ENCODE data around the gene PAQR8.

Gene PAQR8

GRCh38 chr6:52417675-52418111 is 55.7 kb downstream of the PAQR8 start:
- TF ChIP-seq, protein P1, sequence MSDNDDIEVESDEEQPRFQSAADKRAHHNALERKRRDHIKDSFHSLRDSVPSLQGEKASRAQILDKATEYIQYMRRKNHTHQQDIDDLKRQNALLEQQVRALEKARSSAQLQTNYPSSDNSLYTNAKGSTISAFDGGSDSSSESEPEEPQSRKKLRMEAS (IDR thresholded peaks at IDR 0.05), result peak; percentile 46; the same call in 1 of the 2 replicates
- TF ChIP-seq TCF12 (IDR thresholded peaks at IDR 0.05; ENCODE audit: low read depth) (peak; percentile 60; the same call in 1 of the 2 replicates), REST (IDR thresholded peaks at IDR 0.05; ENCODE audit: low read depth) (no peak), EP300 (IDR thresholded peaks at IDR 0.05; ENCODE audit: borderline replicate concordance) (peak; percentile 77; the same call in 1 of the 2 replicates)

DNA sequence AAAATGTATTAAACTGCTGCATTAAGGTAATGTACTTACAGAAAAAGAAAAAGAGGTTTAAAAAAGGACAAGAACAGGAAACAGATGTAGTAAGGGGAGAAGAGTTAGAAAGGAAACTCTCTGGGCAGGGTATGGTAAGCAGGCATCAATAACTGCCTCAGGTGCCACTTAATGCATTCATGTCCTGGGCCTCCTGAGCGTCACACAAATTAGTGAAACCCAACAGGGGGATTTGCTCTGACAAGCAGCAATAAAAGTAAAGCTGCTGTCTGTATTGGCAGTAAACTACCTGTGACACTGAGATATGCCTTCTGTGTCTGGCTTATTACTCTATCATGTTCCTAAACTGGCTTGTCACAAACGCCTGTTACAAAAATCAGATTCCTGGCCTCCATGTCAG is 56.7 kb downstream of the PAQR8 start:
- TF ChIP-seq REST (IDR thresholded peaks at IDR 0.05; ENCODE audit: low read depth) (no peak), RAD21 (IDR thresholded peaks at IDR 0.05; ENCODE audit: low read depth) (no peak), TAF1 (IDR thresholded peaks at IDR 0.05; ENCODE audit: low read depth) (no peak), EP300 (IDR thresholded peaks at IDR 0.05; ENCODE audit: borderline replicate concordance) (no peak), ZBTB7A (IDR thresholded peaks at IDR 0.05; ENCODE audit: low read depth) (no peak), CEBPB (IDR thresholded peaks at IDR 0.05) (no peak), CREB1 (IDR thresholded peaks at IDR 0.05; ENCODE audit: low read depth) (no peak), TCF12 (IDR thresholded peaks at IDR 0.05; ENCODE audit: low read depth) (no peak), FOXM1 (IDR thresholded peaks at IDR 0.05; ENCODE audit: borderline replicate concordance, low read depth) (no peak), YY1 (IDR thresholded peaks at IDR 0.05; ENCODE audit: low read depth) (no peak), NFIC (IDR thresholded peaks at IDR 0.05) (no peak), EGR1 (IDR thresholded peaks at IDR 0.05) (no peak), TEAD4 (IDR thresholded peaks at IDR 0.05) (no peak)
- TF ChIP-seq, protein P2, sequence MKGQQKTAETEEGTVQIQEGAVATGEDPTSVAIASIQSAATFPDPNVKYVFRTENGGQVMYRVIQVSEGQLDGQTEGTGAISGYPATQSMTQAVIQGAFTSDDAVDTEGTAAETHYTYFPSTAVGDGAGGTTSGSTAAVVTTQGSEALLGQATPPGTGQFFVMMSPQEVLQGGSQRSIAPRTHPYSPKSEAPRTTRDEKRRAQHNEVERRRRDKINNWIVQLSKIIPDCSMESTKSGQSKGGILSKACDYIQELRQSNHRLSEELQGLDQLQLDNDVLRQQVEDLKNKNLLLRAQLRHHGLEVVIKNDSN (IDR thresholded peaks at IDR 0.05), result no peak
- TF ChIP-seq, protein P1 (IDR thresholded peaks at IDR 0.05), result no peak

GRCh38 chr6:52419809-52420667 is 58.1 kb downstream of the PAQR8 start, which contains the start of gene EFHC1:
EFHC1 (plus strand) TSS chr6:52420342; CDS start chr6:52420411, 69 bp downstream.
- TF ChIP-seq REST (IDR thresholded peaks at IDR 0.05; ENCODE audit: low read depth), result no peak
- TF ChIP-seq FOXM1 (IDR thresholded peaks at IDR 0.05; ENCODE audit: borderline replicate concordance, low read depth), result 0 out of 2 replicates have a peak, but pooled peaks have one; percentile 61
- TF ChIP-seq, protein P2 (IDR thresholded peaks at IDR 0.05), result no peak
- no peak; the same call in 1 of the 2 replicates for TF ChIP-seq EP300 (IDR thresholded peaks at IDR 0.05; ENCODE audit: borderline replicate concordance)
- 0 out of 2 replicates have a peak, but pooled peaks have one; percentile 40 for TF ChIP-seq TCF12 (IDR thresholded peaks at IDR 0.05; ENCODE audit: low read depth)
- no peak for TF ChIP-seq EGR1 (IDR thresholded peaks at IDR 0.05)
- TF ChIP-seq RAD21 (IDR thresholded peaks at IDR 0.05; ENCODE audit: low read depth), result no peak
- no peak for TF ChIP-seq ZBTB7A (IDR thresholded peaks at IDR 0.05; ENCODE audit: low read depth)
- TF ChIP-seq CREB1 (IDR thresholded peaks at IDR 0.05; ENCODE audit: low read depth), result 0 out of 2 replicates have a peak, but pooled peaks have one; percentile 24
- TF ChIP-seq CEBPB (IDR thresholded peaks at IDR 0.05), result no peak
- TF ChIP-seq TEAD4 (IDR thresholded peaks at IDR 0.05), result peak; percentile 14
- no peak for TF ChIP-seq NFIC (IDR thresholded peaks at IDR 0.05)
- TF ChIP-seq, protein P1 (IDR thresholded peaks at IDR 0.05), result peak; percentile 74
- TF ChIP-seq TAF1 (IDR thresholded peaks at IDR 0.05; ENCODE audit: low read depth), result peak; percentile 92
- peak; percentile 29; the same call in 1 of the 2 replicates for TF ChIP-seq YY1 (IDR thresholded peaks at IDR 0.05; ENCODE audit: low read depth)
